Measurements from ENCODE around the gene ETFA.

Gene ETFA

GRCh38 chr15:76215634-76216033, 95.6 kb downstream of the ETFA start:
- DNase-seq (ENCODE audit: low spot score): no peak

DNA sequence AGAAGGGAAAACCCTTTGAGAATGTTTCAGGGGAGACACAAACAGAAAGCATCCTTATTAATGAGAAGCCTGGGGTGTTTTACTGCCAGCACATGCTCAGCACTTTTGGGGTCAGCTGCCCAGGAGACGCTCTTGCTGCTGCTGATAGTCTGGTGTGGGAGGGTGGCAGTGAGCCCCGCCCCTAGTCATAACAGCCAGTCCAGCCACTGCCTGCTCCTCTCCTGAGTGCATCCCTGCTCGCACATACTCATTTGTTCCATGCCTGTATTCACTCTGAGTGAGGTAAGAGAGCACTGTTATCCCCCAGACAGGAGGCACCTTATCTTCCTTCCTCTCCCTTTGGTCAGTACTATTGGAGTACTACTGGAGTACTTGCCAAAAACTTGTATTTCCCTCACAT, 101.3 kb downstream of the ETFA start:
- no peak for DNase-seq (ENCODE audit: low spot score)

- no peak for DNase-seq (ENCODE audit: low spot score)
Measured at GRCh38 chr15:76209523-76209922, 101.7 kb downstream of the ETFA start.

- DNase-seq (ENCODE audit: low spot score): peak; percentile 51
Measured at GRCh38 chr15:76208786-76209424, 102.4 kb downstream of the ETFA start.

GRCh38 chr15:76208084-76208785, 103.0 kb downstream of the ETFA start:
- no peak for DNase-seq (ENCODE audit: low spot score)

- peak; percentile 82 for DNase-seq (ENCODE audit: low spot score)
Measured at GRCh38 chr15:76206325-76206976, 104.8 kb downstream of the ETFA start.

DNA sequence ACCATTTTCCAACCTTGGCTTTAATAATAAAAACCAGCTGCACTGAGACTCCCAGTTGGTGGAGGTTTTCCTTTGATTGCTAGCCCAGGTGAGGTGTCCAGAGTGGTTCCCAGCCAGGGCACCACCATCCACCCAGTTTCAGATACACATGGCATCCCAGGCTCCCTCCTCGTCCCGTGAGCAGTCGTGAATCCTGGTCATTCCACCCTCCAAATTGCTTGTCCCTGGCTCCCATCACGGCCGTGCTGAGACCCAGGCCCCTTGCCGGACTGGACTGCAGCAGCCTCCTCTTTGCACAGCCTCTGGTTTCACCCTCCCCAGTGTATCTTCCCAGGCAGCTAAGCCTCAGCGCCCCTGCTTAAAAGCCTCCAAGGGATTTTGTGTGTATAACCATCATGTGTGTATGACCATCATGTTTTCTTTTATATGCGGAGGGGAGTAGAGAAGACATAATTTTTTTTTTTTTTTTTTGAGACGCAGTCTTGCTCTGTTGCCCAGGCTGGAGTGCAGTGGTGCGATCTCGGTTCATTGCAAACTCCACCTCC, 106.3 kb downstream of the ETFA start:
- DNase-seq (ENCODE audit: low spot score): no peak

DNA sequence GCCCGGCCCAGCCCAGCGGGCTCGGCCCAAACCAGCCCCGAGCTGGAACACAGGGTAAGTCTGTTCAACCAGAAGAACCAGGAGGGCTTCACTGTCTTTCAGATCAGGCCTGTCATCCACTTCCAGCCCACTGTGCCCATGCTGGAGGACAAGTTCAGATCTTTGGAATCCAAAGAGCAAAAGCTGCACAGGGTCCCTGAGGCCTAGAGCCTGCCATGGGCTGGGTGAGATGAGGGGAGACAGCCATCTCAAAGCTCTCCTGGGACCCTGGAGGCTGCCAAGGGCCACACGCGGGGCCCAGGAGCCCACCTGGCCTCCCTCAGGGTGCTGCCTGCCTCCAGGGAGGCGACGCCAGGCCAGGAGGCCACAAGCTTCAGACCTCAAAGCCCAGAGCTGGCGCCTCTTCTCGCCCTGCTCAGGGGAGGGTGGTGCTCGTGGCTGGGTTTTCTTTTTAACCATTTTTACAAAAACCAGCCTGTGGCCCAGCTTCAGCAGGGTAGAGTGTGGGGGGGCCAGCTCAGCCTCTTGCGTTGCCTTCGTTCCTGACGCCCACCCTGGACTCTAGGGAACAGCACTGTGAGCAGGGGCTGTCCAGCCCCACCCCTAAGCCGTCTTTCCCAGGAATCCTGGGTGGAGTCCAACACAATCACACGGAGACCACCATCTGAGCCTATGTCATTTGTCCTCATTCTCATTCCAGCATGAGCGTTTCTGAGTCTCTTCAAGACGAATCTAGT, 107.0 kb downstream of the ETFA start:
- DNase-seq (ENCODE audit: low spot score): no peak

GRCh38 chr15:76203346-76204108, 107.7 kb downstream of the ETFA start:
- DNase-seq (ENCODE audit: low spot score): no peak

DNA sequence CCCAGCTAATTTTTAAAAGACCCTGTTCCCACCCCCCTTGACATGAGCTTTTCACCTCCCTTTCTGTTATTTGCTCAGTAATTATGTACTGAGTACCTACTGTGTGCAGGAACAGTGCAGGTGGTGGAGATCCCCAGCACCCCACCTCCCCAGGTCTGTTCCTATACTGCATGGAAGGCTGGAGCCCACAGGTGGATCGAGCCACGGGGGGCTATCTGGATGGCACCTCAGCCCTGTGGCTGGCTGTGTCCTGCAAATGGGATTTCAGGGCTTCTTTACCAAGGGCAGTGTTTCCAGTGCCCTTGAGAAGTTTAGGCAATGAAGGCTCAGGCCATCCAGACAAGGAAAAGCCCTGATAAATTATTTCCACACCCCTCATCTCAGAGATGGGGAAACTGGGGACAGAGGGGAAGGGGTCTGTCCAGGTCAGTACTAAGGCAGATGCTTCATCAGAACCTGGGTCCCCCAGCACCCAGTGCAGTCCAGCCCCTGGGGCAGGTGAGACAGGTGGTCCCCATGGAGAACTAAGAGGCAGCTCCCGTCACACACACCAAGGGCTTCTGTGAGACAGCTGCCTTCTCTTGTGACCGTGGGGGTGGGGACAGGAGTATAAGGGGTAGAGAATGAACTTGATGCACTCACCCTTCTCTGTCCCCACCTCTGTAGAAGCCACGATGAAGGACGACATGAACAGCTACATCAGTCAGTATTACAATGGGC, 109.6 kb downstream of the ETFA start:
- DNase-seq (ENCODE audit: low spot score): no peak

- no peak for DNase-seq (ENCODE audit: low spot score)
Measured at GRCh38 chr15:76200641-76201105, 110.6 kb downstream of the ETFA start.

- no peak for DNase-seq (ENCODE audit: low spot score)
Measured at GRCh38 chr15:76200083-76200465, 111.2 kb downstream of the ETFA start.

- peak; percentile 17 for DNase-seq (ENCODE audit: low spot score)
Measured at GRCh38 chr15:76199106-76200082, 111.9 kb downstream of the ETFA start.

GRCh38 chr15:76198456-76199105, 112.7 kb downstream of the ETFA start:
- no peak for DNase-seq (ENCODE audit: low spot score)

DNA sequence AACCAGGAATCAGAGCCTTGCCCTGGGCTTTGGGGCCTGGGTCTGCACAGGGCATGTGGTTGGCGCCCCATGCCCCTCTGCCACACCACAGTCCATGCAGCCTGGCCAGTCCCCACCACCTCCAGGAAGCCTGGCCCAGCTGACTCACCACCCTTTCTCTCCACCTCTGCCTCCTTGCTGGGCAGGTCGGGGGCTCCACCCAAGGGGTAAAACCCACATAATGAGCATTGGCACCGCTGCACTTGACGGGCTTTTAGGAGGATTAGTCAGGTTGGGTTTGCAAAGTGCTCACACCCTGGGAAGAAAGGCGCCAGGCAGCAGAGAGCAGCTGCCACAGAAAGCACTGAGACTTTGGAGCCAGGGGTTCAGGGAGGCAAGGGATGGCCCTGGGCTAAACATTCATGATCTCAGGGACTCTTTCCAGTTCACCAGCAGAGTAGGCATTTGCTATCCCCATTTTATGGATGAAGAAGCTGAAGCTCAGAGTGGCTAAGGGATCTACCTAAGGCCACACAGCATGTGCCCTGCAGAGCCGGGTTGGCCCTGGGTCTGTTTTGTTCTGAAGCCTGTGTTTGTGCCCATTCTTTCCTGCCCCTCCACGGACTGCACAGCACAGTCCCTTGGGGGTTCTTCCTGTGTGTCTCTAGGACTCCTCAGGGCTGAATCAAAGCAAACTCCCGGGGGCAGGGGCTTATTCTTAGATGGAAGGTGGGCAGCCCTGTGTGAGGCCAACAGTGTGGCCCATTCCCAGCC, 113.4 kb downstream of the ETFA start:
- DNase-seq (ENCODE audit: low spot score): peak; percentile 88

- DNase-seq (ENCODE audit: low spot score): peak; percentile 91
Measured at GRCh38 chr15:76196269-76197231, 114.7 kb downstream of the ETFA start.
